K562 (cell line): ENCODE results near the gene TMEM132C. TPM values are rescaled to one million over a fixed set of nuclear protein-coding genes. Genes with fewer than 3 reads are reported as not detected.

ENCODE experiments used
- ATAC-seq: fragments of 200-7000 bp; cut with Tn5 transposase; 3 replicates; pipeline ENCODE4 v1.9.1; 2020; ENCODE audit warnings: moderate library complexity
- BruUV-seq: library from RNA; stranded (reverse); fragments of 400-500 nt; replicated peaks from 2 replicates; lab custom pipeline; 2021; lab: Mats Ljungman, UMichigan
- CTCF ChIA-PET: fragments of 300-600 bp; formaldehyde crosslinking; extraction: SDS; loops from one replicate; lab custom pipeline; 2021; ENCODE audit warnings: low intra/inter-chr PET ratio; lab: Yijun Ruan, JAX
- POLR2A ChIA-PET: fragments of 300-600, 350-650 bp; sonication (Branson Sonifier 250); formaldehyde crosslinking; extraction: SDS; loops from one replicate; lab custom pipeline; 2021; ENCODE audit warnings: antibody characterized with exemption, inconsistent platforms; lab: Yijun Ruan, JAX
- DNase-seq, 4 experiments: peaks; one replicate each; pipeline versions ENCODE4 v3.0.0 to v3.0.0-alpha.2; 2011 to 2018; ENCODE audit warnings: low spot score in 3 of 4, mixed read lengths in 3 of 4; ENCODE audit errors: extremely low read depth in 1 of 4
- FAIRE-seq: peaks from 2 replicates; lab custom pipeline; 2011; peaks lifted over from hg19 to GRCh38; lab: Jason Lieb, UNC
- H2AFZ ChIP-seq: 2 replicates; pipeline ENCODE4 v1.6.0; 2011; ENCODE audit warnings: low read depth, low read length, control low read depth, inconsistent platforms
- H3K27ac ChIP-seq: fragments of 200-600 bp; 3 replicates; pipeline ENCODE4 v1.8.0; 2011; ENCODE audit warnings: low read depth, mild to moderate bottlenecking, control low read depth, inconsistent platforms, low read length, moderate library complexity, mixed read lengths; ENCODE audit errors: extremely low read depth
- H3K27me3 ChIP-seq, 2 experiments: fragments of 300-600 bp in 1 of 2; 2 replicates in 1 of 2; 3 replicates in 1 of 2; pipeline versions ENCODE4 v1.6.0 to v1.8.0; 2011; ENCODE audit warnings: inconsistent platforms in 2 of 2, low read length in 2 of 2, mild to moderate bottlenecking in 1 of 2, mixed read lengths in 1 of 2, moderate library complexity in 1 of 2; ENCODE audit not compliant: control insufficient read depth in 2 of 2, insufficient read depth in 2 of 2
- H3K36me3 ChIP-seq: fragments of 300-600 bp; 3 replicates; pipeline ENCODE4 v1.8.0; 2011; ENCODE audit warnings: mild to moderate bottlenecking, low read length, inconsistent platforms; ENCODE audit not compliant: control insufficient read depth, insufficient read depth
- H3K4me1 ChIP-seq, 2 experiments: fragments of 200-600 bp in 1 of 2; replicated peaks in 1 of 2; 2 replicates in 1 of 2; 3 replicates in 1 of 2; pipeline versions ENCODE4 v1.5.1 to v1.8.0; 2011; ENCODE audit warnings: inconsistent platforms in 2 of 2, low read length in 2 of 2, mild to moderate bottlenecking in 1 of 2, mixed read lengths in 1 of 2, moderate library complexity in 1 of 2; ENCODE audit not compliant: control insufficient read depth in 2 of 2, insufficient read depth in 2 of 2
- H3K4me2 ChIP-seq: 2 replicates; pipeline ENCODE4 v1.6.1; 2011; ENCODE audit warnings: low read length, control low read depth, inconsistent platforms, mixed read lengths; ENCODE audit not compliant: insufficient read depth
- H3K4me3 ChIP-seq: fragments of 200-600 bp; sonication (generic), shearing (Covaris generic); 2 replicates; pipeline ENCODE4 v1.5.1; 2016; ENCODE audit warnings: control low read depth, inconsistent platforms
- H3K79me2 ChIP-seq: fragments of 200-600 bp; 3 replicates; pipeline ENCODE4 v1.8.0; 2011; ENCODE audit warnings: low read length, inconsistent platforms; ENCODE audit not compliant: control insufficient read depth, insufficient read depth
- H3K9ac ChIP-seq, 2 experiments: 2 replicates each; pipeline versions ENCODE4 v1.6.0 to v1.6.1; 2011; ENCODE audit warnings: low read depth in 2 of 2, low read length in 2 of 2, control low read depth in 1 of 2, inconsistent platforms in 1 of 2, mild to moderate bottlenecking in 1 of 2, mixed read lengths in 1 of 2; ENCODE audit not compliant: insufficient read depth in 1 of 2
- H3K9me1 ChIP-seq: one replicate; pipeline ENCODE4 v1.6.0; 2011; ENCODE audit warnings: inconsistent platforms, mild to moderate bottlenecking, low read length, moderate library complexity; ENCODE audit not compliant: control insufficient read depth, insufficient read depth
- H3K9me3 ChIP-seq: replicated peaks from 2 replicates; pipeline ENCODE4 v1.5.1; 2011; ENCODE audit warnings: low read depth, low read length, inconsistent platforms; ENCODE audit not compliant: control insufficient read depth, insufficient read depth
- H4K20me1 ChIP-seq: replicated peaks from 2 replicates; pipeline ENCODE4 v1.6.1; 2011; ENCODE audit warnings: low read length, inconsistent platforms, mixed read lengths; ENCODE audit not compliant: control insufficient read depth, insufficient read depth
- BDP1 ChIP-seq: IDR thresholded peaks from 3 replicates; pipeline ENCODE4 v1.6.1; 2011; ENCODE audit not compliant: insufficient read length, insufficient read depth
- CBFA2T2 ChIP-seq: fragments of 450-650 bp; conservative IDR thresholded peaks from 2 replicates; pipeline ENCODE4 v1.6.1; 2017; ENCODE audit warnings: mild to moderate bottlenecking
- CEBPG ChIP-seq, 3 experiments: fragments of 200-800 bp in 1 of 3; sonication (Bioruptor generic) in 1 of 3; sonication (generic) in 1 of 3; formaldehyde crosslinking in 1 of 3; IDR thresholded peaks in 2 of 3; conservative IDR thresholded peaks in 1 of 3; 2 replicates each; pipeline versions ENCODE4 v1.6.1 to v1.8.0; 2016 to 2022; ENCODE audit warnings: missing compliant biosample characterization in 2 of 3, missing genetic modification characterization in 2 of 3, mild to moderate bottlenecking in 1 of 3, missing genetic modification reagents in 1 of 3
- CHD2 ChIP-seq: IDR thresholded peaks from 2 replicates; pipeline ENCODE4 v1.6.1; 2011; ENCODE audit warnings: low read depth, low read length
- EWSR1 ChIP-seq: fragments of 450-650 bp; IDR thresholded peaks from 2 replicates; pipeline ENCODE4 v1.6.1; 2018; ENCODE audit warnings: borderline replicate concordance, mild to moderate bottlenecking, low read depth, moderate library complexity; ENCODE audit not compliant: partially characterized antibody
- HDAC3 ChIP-seq: fragments of 450-650 bp; IDR thresholded peaks from 2 replicates; pipeline ENCODE4 v1.6.1; 2018; ENCODE audit warnings: borderline replicate concordance, mild to moderate bottlenecking, moderate library complexity; ENCODE audit not compliant: partially characterized antibody
- MYC ChIP-seq, 2 experiments: fragments of 250-450 bp in 1 of 2; sonication (Bioruptor Pico) in 1 of 2; IDR thresholded peaks; 2 replicates each; pipeline versions ENCODE4 v1.5.1 to v1.6.1; 2012 to 2021; ENCODE audit warnings: low read depth in 2 of 2, borderline replicate concordance in 1 of 2, improper control_type of control experiment in 1 of 2, low read length in 1 of 2, mild to moderate bottlenecking in 1 of 2, moderate library complexity in 1 of 2
- NR4A1 ChIP-seq, 2 experiments: fragments of 250-450 bp in 1 of 2; fragments of 450-650 bp in 1 of 2; sonication (Bioruptor Pico) in 1 of 2; IDR thresholded peaks; 2 replicates each; pipeline versions ENCODE4 v1.4.0 to v1.6.1; 2016 to 2020; ENCODE audit warnings: mild to moderate bottlenecking in 2 of 2, missing compliant biosample characterization in 1 of 2, missing genetic modification characterization in 1 of 2, moderate library complexity in 1 of 2
- SRSF9 ChIP-seq: fragments of 200-400 bp; formaldehyde crosslinking; IDR thresholded peaks from 2 replicates; pipeline ENCODE4 v1.6.1; 2017; ENCODE audit warnings: low read depth, low read length, borderline replicate concordance
- U2AF2 ChIP-seq: fragments of 200-400 bp; formaldehyde crosslinking; optimal IDR thresholded peaks from 2 replicates; pipeline ENCODE3; 2017; ENCODE audit warnings: low read depth, mild to moderate bottlenecking, low read length
- WGBS: fragments of 100-300 bp; shearing (Covaris generic); methylation state at CpG from one replicate; pipeline ENCODE4 v1.1.6; 2016; ENCODE audit warnings: low coverage, mixed read lengths; ENCODE audit not compliant: insufficient coverage; ENCODE audit errors: missing lambda C conversion rate; 5-methylcytosine and 5-hydroxymethylcytosine counted together
- in situ Hi-C: fragments of 300-500 bp; cut with MboI; formaldehyde crosslinking; loops from 4 replicates; pipeline ENCODE4 v1.15.0; 2018; ENCODE audit warnings: inconsistent platforms, mixed read lengths
- intact Hi-C: fragments of 100-400 bp; cut with micrococcal nuclease; formaldehyde crosslinking; loops from 2 replicates; pipeline ENCODE4 v1.14.2; 2022
- polyA plus RNA-seq, 8 experiments: library from polyadenylated mRNA; depleted of rRNA in 4 of 8; stranded (reverse) in 5 of 8; unstranded in 3 of 8; fragments of >200 nt; fragmentation: Nextera tagmentation in 2 of 8; fragmentation: Illumina TruSeq in 1 of 8; extraction: Ambion mirVana in 2 of 8; extraction: Trizol in 1 of 8; gene quantifications; 2 replicates each; pipeline versions ENCODE4 v1.2.1 to v1.2.3, GENCODE V29; 2011 to 2014; ENCODE audit warnings: inconsistent platforms in 1 of 8, missing spikeins in 1 of 8
- total RNA-seq, 7 experiments: library from RNA; depleted of rRNA in 6 of 7; stranded (reverse); fragments of >200 nt in 6 of 7; fragmentation: Illumina TruSeq in 2 of 7; extraction: Trizol in 2 of 7; gene quantifications; 2 replicates each; pipeline versions ENCODE4 v1.2.1 to v1.2.3, GENCODE V29; 2011 to 2021; ENCODE audit warnings: low replicate concordance in 1 of 7
- TF ChIP-seq, protein P1 (sequence below): fragments of 250-450 bp; sonication (Bioruptor Pico); IDR thresholded peaks from 2 replicates; pipeline ENCODE4 v1.8.0; 2022; ENCODE audit warnings: moderate library complexity, mild to moderate bottlenecking, inconsistent platforms
- TF ChIP-seq, protein P2 (sequence below): fragments of 450-650 bp; conservative IDR thresholded peaks from 2 replicates; pipeline ENCODE4 v1.6.1; 2016; ENCODE audit warnings: missing genetic modification characterization, low read depth, mild to moderate bottlenecking, control low read depth, missing compliant biosample characterization

Gene TMEM132C
- total and polyA plus RNA-seq, 9 of the 15 experiments (the other 6 are each of a cell fraction or from before 2014, with no cell fraction given), result not detected

DNA sequence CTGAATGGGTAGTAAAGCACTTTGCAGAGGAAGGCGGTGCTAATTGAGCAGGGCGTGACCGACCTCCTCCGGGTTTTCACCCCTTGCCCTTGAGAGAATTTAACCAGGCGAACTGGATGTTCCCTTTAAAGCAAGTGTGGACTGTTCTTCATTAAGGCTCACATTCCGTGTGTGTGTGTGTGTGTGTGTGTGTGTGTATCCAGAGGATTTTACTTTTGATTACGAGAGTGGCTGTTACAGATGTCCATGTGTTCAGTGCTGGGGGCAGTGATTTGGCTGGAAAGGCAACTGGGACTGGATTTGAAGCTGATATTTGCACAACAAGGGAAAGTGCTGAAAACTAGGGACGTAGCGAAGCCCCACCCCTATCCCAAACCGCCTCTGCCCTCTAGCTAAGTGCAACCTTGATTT lies 2.2 kb downstream of the TMEM132C start:
- Histone ChIP-seq H3K27ac (no peak overlapping the region), H2AFZ (no peak overlapping the region), H3K79me2 (no peaks in the 10 kb centered on the region), H4K20me1 (no peaks in the 10 kb centered on the region), H3K4me1 (no peaks in the 10 kb centered on the region), H3K4me3 (no peak overlapping the region), H3K4me2 (no peak overlapping the region), H3K9ac (no peak overlapping the region), H3K9me3 (no peaks in the 10 kb centered on the region; the same call in 1 of the 2 replicates), H3K27me3 (peaks cover 0 to 10% of the 10 kb centered on the region in 2 experiments; a peak in 1 of 5 replicates), H3K36me3 (no peaks in the 10 kb centered on the region), H3K9me1 (no peaks in the 10 kb centered on the region)
- WGBS, result under 1% methylated on average over 10 of the region's 10 CpGs
- CTCF ChIA-PET, result no interaction called here
- POLR2A ChIA-PET, result no interaction called here
- no TSS peak for BruUV-seq
- FAIRE-seq (no peak), ATAC-seq (no peak), DNase-seq (no peak)
- in situ Hi-C loops (no loop called here), intact Hi-C loops (no loop called here)
- TF ChIP-seq, protein P1, sequence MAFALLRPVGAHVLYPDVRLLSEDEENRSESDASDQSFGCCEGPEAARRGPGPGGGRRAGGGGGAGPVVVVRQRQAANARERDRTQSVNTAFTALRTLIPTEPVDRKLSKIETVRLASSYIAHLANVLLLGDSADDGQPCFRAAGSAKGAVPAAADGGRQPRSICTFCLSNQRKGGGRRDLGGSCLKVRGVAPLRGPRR (CRISPR knock-in tag), result no peak
- TF ChIP-seq U2AF2 (no peak), CEBPG (CRISPR knock-in tag; IDR thresholded peaks at IDR 0.05) (no peak), CEBPG (tag; conservative IDR thresholded peaks at IDR 0.05 in 1 of 2, IDR thresholded peaks at IDR 0.05 in 1 of 2) (no peak), NR4A1 (CRISPR knock-in tag; IDR thresholded peaks at IDR 0.05) (no peak), NR4A1 (tag; IDR thresholded peaks at IDR 0.05) (no peak), SRSF9 (no peak), MYC (IDR thresholded peaks at IDR 0.05; ENCODE audit: low read depth, low read length) (no peak), MYC (CRISPR knock-in tag; IDR thresholded peaks at IDR 0.05; ENCODE audit: borderline replicate concordance, low read depth) (no peak), EWSR1 (no peak), BDP1 (no peak), HDAC3 (no peak), CHD2 (no peak), CBFA2T2 (no peak)
- TF ChIP-seq, protein P2, sequence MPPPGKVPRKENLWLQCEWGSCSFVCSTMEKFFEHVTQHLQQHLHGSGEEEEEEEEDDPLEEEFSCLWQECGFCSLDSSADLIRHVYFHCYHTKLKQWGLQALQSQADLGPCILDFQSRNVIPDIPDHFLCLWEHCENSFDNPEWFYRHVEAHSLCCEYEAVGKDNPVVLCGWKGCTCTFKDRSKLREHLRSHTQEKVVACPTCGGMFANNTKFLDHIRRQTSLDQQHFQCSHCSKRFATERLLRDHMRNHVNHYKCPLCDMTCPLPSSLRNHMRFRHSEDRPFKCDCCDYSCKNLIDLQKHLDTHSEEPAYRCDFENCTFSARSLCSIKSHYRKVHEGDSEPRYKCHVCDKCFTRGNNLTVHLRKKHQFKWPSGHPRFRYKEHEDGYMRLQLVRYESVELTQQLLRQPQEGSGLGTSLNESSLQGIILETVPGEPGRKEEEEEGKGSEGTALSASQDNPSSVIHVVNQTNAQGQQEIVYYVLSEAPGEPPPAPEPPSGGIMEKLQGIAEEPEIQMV (tag), result no peak
